ENCODE measurements around the gene ATP13A4.

GRCh38 chr3:193490580-193490979 is 64.1 kb downstream of the ATP13A4 start:
- TF ChIP-seq CTCF (IDR thresholded peaks at IDR 0.05) (no peak), POLR2A (IDR thresholded peaks at IDR 0.05) (no peak)
